ENCODE results near the gene XPA.

XPA gene

GRCh38 chr9:97651646-97652045 is 45.5 kb downstream of the XPA start:
- no peak for DNase-seq (ENCODE audit: low spot score)

- DNase-seq (ENCODE audit: low spot score): no peak
These were observed 49.1 kb downstream of the XPA start for GRCh38 chr9:97647996-97648395.

- no peak for DNase-seq (ENCODE audit: low spot score)
These were observed 51.4 kb downstream of the XPA start for GRCh38 chr9:97645720-97646119.

- no peak for DNase-seq (ENCODE audit: low spot score)
These were observed 56.8 kb downstream of the XPA start for GRCh38 chr9:97640325-97640724.

- no peak for DNase-seq (ENCODE audit: low spot score)
These were observed 58.5 kb downstream of the XPA start for GRCh38 chr9:97638666-97639065.

GRCh38 chr9:97636903-97637302 is 60.2 kb downstream of the XPA start:
- no peak for DNase-seq (ENCODE audit: low spot score)

- DNase-seq (ENCODE audit: low spot score): no peak
These were observed 62.1 kb downstream of the XPA start for GRCh38 chr9:97635026-97635425.

- no peak for DNase-seq (ENCODE audit: low spot score)
These were observed 63.2 kb downstream of the XPA start for GRCh38 chr9:97633859-97634490.

- peak; percentile 98 for DNase-seq (ENCODE audit: low spot score)
These were observed 63.9 kb downstream of the XPA start, which contains the start of the genes NCBP1 and TSTD2 for GRCh38 chr9:97632985-97633858. TSS of gene NCBP1 (plus strand) at chr9:97633821. CDS start at chr9:97633882, 61 bp downstream. TSS of gene TSTD2 (minus strand) at chr9:97633368. CDS start at chr9:97627562, 5,806 bp downstream.

- no peak for DNase-seq (ENCODE audit: low spot score)
These were observed 64.7 kb downstream of the XPA start for GRCh38 chr9:97632248-97632984.

GRCh38 chr9:97630591-97630990 is 66.5 kb downstream of the XPA start:
- no peak for DNase-seq (ENCODE audit: low spot score)

- DNase-seq (ENCODE audit: low spot score): no peak
These were observed 68.0 kb downstream of the XPA start for GRCh38 chr9:97629156-97629555.

- no peak for DNase-seq (ENCODE audit: low spot score)
These were observed 68.5 kb downstream of the XPA start for GRCh38 chr9:97628668-97629067.

GRCh38 chr9:97627624-97628023 is 69.5 kb downstream of the XPA start:
- no peak for DNase-seq (ENCODE audit: low spot score)

GRCh38 chr9:97625620-97626019 is 71.5 kb downstream of the XPA start:
- DNase-seq (ENCODE audit: low spot score): no peak
